Lower lobe of right lung (tissue), 2 donors: ENCODE results near the gene VSIG8. TPM values are rescaled to one million over a fixed set of nuclear protein-coding genes. Genes with fewer than 3 reads are reported as not detected.

ENCODE experiments used
- ATAC-seq, 2 donors: fragments of 200-7000 bp; cut with Tn5 transposase; one replicate each; pipeline ENCODE4 v1.9.1; 2020 to 2022; ENCODE audit warnings: mild to moderate bottlenecking in 2 of 2, moderate library complexity in 2 of 2
- DNase-seq: peaks from one replicate; pipeline ENCODE4 v3.0.0-alpha.2; 2020
- H3K27ac ChIP-seq: fragments of 200-600 bp; one replicate; pipeline ENCODE4 v1.8.0; 2022
- H3K27me3 ChIP-seq: fragments of 200-600 bp; one replicate; pipeline ENCODE4 v1.8.0; 2022; ENCODE audit warnings: low read depth
- H3K36me3 ChIP-seq: fragments of 200-600 bp; one replicate; pipeline ENCODE4 v1.8.0; 2022; ENCODE audit warnings: mild to moderate bottlenecking
- H3K4me1 ChIP-seq: fragments of 200-600 bp; one replicate; pipeline ENCODE4 v1.8.0; 2022
- H3K4me3 ChIP-seq: fragments of 200-600 bp; one replicate; pipeline ENCODE4 v1.8.0; 2022; ENCODE audit warnings: mild to moderate bottlenecking
- H3K9me3 ChIP-seq: fragments of 200-600 bp; one replicate; pipeline ENCODE4 v1.8.0; 2022
- CTCF ChIP-seq: fragments of 200-600 bp; IDR thresholded peaks from one replicate; pipeline ENCODE4 v1.8.0; 2022; ENCODE audit warnings: antibody characterized with exemption, mild to moderate bottlenecking
- intact Hi-C: fragments of 100-400 bp; cut with DNase I; formaldehyde crosslinking; loops from one replicate; pipeline ENCODE4 v1.11.0; 2022
- total RNA-seq: library from RNA; stranded (reverse); fragmentation: NEBNext Ultra II Directional; extraction: Animal tissue kit (Norgen Biotek cat#: 25700); gene quantifications from one replicate; pipeline ENCODE4 v1.2.1, GENCODE V29; 2021
- donor health status: DM: no; HTN: yes; CAD: no; lungs with severe emphysema.

Gene VSIG8
- total RNA-seq, 1 donor from 2014 or later: 0.35 TPM

GRCh38 chr1:159896546-159896930 lies 34.1 kb upstream of the VSIG8 start:
- no peak for DNase-seq
- no peak for ATAC-seq
- Histone ChIP-seq H3K36me3 (no peaks in the 10 kb centered on the region), H3K27ac (peak overlapping the region; percentile 26), H3K9me3 (no peaks in the 10 kb centered on the region), H3K4me1 (peaks cover 54% of the 10 kb centered on the region), H3K27me3 (no peaks in the 10 kb centered on the region), H3K4me3 (no peak overlapping the region)
- intact Hi-C loops: no loop called here
- no peak for TF ChIP-seq CTCF

GRCh38 chr1:159895836-159896545 lies 33.5 kb upstream of the VSIG8 start:
- Histone ChIP-seq H3K36me3 (no peaks in the 10 kb centered on the region), H3K27ac (peak overlapping the region; percentile 26), H3K27me3 (no peaks in the 10 kb centered on the region), H3K4me1 (peaks cover 55% of the 10 kb centered on the region), H3K9me3 (no peaks in the 10 kb centered on the region), H3K4me3 (no peak overlapping the region)
- DNase-seq (no peak), ATAC-seq (peak; percentile 5 to 16)
- intact Hi-C loops: no loop called here
- TF ChIP-seq CTCF: no peak

GRCh38 chr1:159895286-159895685 lies 32.8 kb upstream of the VSIG8 start:
- Histone ChIP-seq H3K9me3 (no peaks in the 10 kb centered on the region), H3K4me1 (peaks cover 55% of the 10 kb centered on the region), H3K27me3 (no peaks in the 10 kb centered on the region), H3K36me3 (no peaks in the 10 kb centered on the region), H3K27ac (no peak overlapping the region), H3K4me3 (no peak overlapping the region)
- no peak for DNase-seq
- TF ChIP-seq CTCF: no peak
- no peak for ATAC-seq
- intact Hi-C loops: no loop called here

- no peak for ATAC-seq
- H3K27ac ChIP-seq: no peak overlapping the region
- DNase-seq: no peak
- no peak for TF ChIP-seq CTCF
- intact Hi-C loops: loop anchor here (5.0 kb wide), 1 partner anchor 96 kb away; no protein-coding TSS in a partner anchor
- H3K36me3 ChIP-seq: no peaks in the 10 kb centered on the region
- no peak overlapping the region for H3K4me3 ChIP-seq
- no peaks in the 10 kb centered on the region for H3K27me3 ChIP-seq
- no peaks in the 10 kb centered on the region for H3K9me3 ChIP-seq
- peaks cover 54% of the 10 kb centered on the region for H3K4me1 ChIP-seq
These were observed 30.5 kb upstream of the VSIG8 start for GRCh38 chr1:159892944-159893343.

DNA sequence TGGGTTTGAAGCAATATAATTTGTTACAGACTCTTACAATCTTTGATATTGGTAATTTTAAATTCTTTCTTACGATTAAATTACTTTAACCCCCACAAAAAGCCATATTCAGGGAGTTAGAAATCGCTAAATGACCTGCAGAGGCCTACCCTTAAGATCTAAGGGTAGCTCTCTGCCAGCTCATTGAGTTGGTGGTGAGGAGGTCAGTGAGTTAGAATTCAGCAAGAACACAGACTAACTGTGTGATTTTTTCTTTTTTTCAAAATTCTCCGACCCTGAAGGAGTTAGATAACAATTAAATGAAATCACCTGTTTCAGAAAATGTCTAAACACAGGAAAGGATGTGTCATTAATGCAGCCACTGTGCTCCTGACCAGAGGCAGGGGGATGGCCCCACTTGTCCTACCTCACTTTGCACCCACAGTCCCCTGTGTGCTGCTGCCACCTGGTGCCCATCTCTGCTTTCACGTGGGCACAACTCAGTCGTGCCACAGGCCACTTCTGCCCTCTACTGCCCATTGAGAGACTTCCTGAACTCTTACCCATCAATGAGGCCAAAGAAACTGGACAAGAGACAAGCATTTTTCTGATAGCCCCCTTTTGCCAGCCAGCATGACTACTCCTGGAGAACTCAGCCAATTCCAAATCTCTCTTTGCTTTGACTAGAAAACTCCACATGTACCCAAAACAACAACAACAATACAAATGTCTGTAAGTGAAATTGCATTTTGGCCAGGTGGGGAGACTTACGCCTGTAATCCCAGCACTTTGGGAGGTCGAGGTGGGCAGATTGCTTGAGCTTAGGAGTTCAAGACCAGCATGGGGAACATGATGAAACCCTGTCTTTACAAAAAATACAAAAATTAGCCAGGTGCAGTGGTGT lies 29.1 kb upstream of the VSIG8 start:
- ATAC-seq (peak; percentile 95 to 96), DNase-seq (peak; percentile 90)
- peak; percentile 97 for TF ChIP-seq CTCF
- Histone ChIP-seq H3K36me3 (no peaks in the 10 kb centered on the region), H3K9me3 (no peaks in the 10 kb centered on the region), H3K4me3 (no peak overlapping the region), H3K27ac (no peak overlapping the region), H3K4me1 (peaks cover 40% of the 10 kb centered on the region), H3K27me3 (no peaks in the 10 kb centered on the region)
- intact Hi-C loops: loop anchor here (5.0 kb wide), 1 partner anchor 94 kb away; no protein-coding TSS in a partner anchor
